HT-29 (cell line): ENCODE data around the gene IL1RAPL2. TPM values are rescaled to one million over a fixed set of nuclear protein-coding genes. Genes with fewer than 3 reads are reported as not detected.
"Not testable (repeated sequence)": the region's sequence is repeated elsewhere in the genome, so short reads cannot be mapped to it uniquely, and the experiment has no call there.

Experiments used
- DNase-seq: peaks from one replicate; pipeline ENCODE4 v3.0.0-alpha.2; 2015; ENCODE audit warnings: low spot score
- total RNA-seq: library from RNA; depleted of rRNA; stranded (reverse); fragments of >200 nt; shearing (Covaris generic); gene quantifications from 2 replicates; pipeline ENCODE4 v1.2.3, GENCODE V29; 2014

Gene IL1RAPL2
- total RNA-seq, 1 experiment from 2014 or later = not detected

DNA sequence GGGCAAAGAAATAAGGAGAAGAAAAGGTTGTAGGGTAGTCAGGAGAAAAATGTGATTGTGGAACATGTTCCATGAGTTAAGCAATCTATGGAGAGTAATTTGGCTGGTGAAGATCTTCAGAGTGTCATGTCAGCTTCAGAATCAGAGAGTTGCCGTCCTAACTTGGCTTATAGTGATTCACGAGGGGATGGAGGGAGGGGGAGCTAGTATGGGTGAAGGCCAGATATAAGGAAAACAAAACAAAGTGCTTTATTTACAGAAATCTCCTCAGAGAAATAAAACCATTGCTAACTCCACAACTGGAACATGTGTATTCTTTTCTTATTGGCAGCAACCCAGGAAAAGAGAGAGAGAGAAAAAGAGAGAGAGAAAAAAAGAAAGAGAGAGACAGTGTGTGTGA is 999.9 kb downstream of the IL1RAPL2 start:
- DNase-seq = no peak

GRCh38 chrX:105567082-105567481 is 1001.1 kb downstream of the IL1RAPL2 start:
- no peak for DNase-seq

DNA sequence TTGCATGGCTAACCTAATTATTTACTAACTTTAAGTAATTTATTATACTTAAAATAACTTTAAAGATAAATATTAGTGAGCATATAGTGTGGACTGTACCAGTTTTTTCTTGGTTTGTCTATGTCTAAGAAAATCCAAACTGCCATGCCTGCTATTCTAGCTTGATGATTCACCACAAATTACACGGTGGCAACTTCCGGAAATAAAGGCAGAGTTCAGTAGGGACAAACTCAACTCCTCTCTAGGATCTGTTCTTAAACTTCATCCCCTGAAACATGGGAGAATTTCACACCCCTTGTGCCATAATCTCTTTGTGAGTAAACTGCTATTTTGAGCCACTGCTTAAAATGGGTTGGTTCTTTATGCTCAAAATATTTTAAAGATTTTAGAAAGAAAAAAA is 1042.7 kb downstream of the IL1RAPL2 start:
- no peak for DNase-seq

DNA sequence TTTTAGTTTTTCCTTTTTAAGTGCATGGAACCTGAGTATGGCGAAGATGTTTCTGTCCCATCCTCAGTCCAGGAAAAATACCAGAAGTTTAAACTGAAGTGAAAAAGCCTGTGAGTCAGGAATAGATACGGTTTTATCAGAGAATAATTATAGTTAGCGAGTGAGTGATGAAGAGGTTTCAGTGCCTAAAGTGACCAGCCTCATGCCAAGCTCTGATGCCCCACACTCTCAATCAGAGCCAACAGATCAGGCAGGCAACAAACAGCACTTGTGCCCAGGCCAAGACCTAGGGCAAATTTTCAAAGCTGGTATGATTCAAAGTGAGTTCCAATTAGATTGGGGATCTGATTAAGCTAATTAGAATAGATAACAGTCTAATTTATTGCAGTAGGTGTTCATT is 1043.5 kb downstream of the IL1RAPL2 start:
- no peak for DNase-seq

- no peak for DNase-seq
These were observed 1044.4 kb downstream of the IL1RAPL2 start for GRCh38 chrX:105610411-105610810.

GRCh38 chrX:105618393-105619101 is 1052.5 kb downstream of the IL1RAPL2 start:
- no peak for DNase-seq

DNA sequence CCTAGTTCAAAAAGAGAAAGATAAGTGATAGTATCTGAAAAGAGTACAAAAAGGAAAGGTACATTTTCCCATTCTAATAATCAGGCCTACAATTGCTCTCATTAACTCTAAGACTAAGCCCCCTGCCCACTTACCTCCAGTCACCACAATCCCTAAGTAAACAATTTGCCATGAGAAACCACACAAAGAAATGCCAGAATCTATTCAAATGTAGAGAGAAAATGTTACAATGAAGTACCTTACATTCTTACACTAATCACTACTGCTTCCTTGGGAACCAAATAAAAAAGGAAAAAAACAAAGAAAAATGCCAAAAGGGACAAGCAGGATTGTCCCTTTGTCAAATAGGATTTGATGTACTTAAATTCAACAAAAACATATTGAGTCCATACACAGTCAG is 1068.2 kb downstream of the IL1RAPL2 start:
- no peak for DNase-seq

DNA sequence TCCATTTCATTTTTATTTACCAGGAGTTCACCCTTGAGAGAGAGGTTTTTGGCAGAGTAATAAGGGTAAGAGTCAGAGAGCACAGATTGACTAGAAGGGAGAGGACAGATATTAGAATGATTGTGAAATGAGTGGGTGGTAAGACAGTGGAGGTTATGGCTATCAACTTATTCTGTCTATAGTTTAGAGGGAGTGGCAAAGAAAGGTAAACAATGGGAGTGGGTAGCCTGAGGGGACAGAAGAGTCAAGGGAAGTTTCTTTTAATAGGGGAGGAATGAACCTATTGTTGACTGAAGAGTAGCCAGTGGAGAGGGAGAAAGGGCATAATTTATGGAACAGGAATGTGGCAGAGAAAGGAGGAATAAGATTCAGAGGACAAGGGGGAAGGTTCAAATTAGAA is 1069.8 kb downstream of the IL1RAPL2 start:
- no peak for DNase-seq

GRCh38 chrX:105636667-105637066 is 1070.7 kb downstream of the IL1RAPL2 start:
- DNase-seq = no peak

- DNase-seq = no peak
These were observed 1079.8 kb downstream of the IL1RAPL2 start for GRCh38 chrX:105645667-105646357.

DNA sequence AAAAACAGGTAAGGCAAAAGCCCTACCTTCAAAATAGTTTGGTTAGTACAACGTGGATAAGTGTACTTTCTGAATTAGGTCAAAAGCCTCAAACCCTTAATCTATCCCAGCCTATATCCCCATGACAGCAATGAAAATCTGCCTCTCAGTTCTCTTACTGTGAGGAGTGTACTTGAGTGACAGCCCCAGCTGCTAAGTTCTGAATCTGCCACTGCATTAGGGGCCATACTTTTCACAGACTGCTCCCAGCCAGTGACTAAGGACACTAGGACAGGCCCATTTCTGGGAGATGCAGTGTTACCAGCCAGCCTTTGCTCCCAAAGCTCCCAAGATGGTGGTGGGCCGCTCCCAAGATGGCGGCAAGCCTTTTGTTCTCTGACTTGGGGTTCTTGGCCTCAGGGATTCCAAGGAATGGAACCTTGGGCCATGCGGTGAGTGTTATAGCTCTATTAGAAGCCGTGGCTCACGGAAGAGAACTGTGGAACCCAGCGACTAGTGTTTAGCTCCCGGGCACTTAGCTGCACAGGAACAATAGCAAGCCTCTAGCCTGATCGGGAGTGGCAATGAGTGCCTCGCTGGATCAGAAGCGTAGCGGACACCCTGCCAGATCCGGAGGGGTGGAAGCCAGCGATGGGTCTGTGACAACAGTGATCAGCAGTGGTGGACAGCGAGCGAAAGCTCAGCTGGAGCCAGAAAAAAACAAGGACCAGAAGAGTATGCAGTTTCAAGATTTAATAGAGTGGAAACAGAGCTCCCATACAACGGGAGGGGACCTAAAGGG is 1080.8 kb downstream of the IL1RAPL2 start:
- no peak for DNase-seq

DNA sequence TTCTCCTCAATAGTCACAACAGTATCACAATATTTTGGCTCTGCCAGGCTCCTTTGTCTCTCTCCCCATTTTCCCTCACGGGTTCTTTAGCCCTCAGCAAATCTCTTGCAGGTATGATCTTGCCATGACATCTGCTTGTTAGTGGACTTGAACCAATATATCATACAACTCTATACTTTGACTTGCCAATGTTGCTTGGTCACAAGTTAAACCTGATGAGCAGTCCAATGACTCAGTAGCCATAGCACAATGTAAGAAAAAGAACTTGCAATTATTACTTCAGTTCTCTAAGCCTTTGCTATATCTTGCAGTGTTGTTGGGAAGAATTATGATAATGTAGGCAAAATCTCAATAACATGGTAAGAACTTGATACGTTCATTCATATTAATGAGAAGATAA is 1081.8 kb downstream of the IL1RAPL2 start:
- no peak for DNase-seq

DNA sequence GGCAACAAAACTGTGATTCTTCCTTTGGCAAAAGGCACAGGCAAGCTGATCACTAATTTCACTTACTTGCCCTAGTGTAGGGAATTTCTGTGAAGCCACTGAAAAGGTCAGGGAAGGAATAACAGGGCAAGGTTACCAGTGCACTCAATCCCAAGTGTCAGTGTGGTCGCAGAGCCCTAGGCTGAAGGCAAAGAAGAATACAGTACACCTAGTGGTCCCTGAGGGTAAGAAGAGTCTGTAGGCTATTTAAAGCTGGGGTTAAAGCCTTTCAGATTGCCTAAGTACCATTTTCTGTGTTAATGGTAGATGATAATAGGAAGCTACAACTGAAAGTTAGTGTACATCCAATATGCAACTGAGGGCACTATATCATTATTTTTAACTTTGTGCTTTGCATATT is 1082.7 kb downstream of the IL1RAPL2 start:
- DNase-seq = no peak

- no peak for DNase-seq
These were observed 1084.6 kb downstream of the IL1RAPL2 start for GRCh38 chrX:105650577-105650976.

DNA sequence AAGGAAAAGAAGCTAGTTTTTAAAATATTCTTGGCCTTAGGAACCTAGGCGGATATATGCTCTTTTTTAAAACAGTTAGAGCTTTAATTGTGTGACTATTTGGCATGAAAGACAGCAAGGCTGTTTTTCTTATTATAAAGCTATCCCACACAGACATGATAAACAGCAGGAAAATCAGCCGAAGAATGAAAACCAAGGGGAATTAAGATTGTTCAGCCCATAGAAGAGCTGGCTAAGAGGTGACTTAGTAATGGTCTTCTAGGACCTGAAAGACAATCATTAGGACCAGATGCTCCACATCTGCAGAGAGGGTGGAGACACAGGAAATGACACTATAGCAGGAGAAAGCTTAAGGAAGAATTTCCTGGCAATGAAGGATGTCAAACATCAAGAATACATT is 1085.0 kb downstream of the IL1RAPL2 start:
- no peak for DNase-seq

- no peak for DNase-seq
These were observed 1087.9 kb downstream of the IL1RAPL2 start for GRCh38 chrX:105653891-105654290.

DNA sequence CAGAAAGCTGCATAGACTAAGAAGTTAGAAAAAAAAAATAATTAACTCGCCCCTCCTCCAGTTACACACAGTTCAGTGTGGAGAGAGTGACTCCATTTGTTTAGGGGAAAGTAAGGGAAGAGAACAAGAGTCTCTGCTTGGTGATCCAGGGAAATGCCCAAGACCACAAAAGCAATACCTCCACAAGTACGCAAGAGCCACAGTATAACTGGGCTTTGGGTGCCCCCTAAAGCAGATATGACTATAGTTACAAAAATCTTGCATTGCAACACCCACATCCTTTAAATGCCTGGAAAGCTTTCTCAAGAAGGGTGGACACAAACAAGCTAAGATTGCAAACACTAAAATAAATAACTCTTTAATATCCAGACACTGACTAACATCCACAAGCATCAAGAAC is 1092.1 kb downstream of the IL1RAPL2 start:
- DNase-seq = no peak

DNA sequence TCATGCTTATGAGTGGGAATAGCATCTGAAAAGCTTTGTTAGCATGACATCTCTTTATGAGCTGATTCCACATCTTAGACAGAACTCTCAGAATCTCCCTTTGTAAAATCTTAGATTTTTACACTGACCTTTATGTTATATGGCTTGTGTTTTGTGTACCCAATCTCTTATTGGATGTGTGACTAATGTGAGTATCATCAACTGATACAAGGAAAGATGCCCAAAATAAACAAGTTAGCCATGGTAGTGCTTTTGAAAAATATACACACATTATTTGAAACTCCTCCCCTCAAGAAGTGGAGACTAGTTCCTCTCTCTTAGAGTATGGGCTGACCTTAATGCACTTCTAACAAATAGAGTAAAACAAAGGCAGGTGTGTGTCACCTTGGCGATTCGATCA is 1096.2 kb downstream of the IL1RAPL2 start:
- DNase-seq = no peak

GRCh38 chrX:105664243-105664642 is 1098.2 kb downstream of the IL1RAPL2 start:
- no peak for DNase-seq

GRCh38 chrX:105684288-105684687 is 1118.3 kb downstream of the IL1RAPL2 start:
- DNase-seq = not testable (repeated sequence)

DNA sequence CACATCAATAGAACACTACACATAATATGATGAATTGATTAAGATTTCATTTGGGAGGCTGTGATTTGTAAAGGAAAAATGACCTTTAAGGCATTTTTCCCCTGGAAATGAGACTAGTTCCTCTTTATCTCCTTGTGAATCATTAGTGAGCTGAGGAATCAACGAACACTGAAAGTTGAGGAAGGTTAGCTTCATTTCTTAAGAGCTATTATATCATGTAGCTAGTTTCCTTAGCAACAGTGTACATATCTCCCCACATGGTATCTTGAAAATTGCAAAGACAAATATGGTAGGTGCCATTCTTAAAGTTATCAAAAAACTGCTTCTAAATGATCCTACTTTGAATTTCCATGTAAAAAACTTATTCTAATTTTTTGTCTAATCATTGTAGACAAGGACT is 1128.8 kb downstream of the IL1RAPL2 start:
- no peak for DNase-seq

- no peak for DNase-seq
These were observed 1129.5 kb downstream of the IL1RAPL2 start for GRCh38 chrX:105695451-105695850.

GRCh38 chrX:105696870-105697269 is 1130.9 kb downstream of the IL1RAPL2 start:
- DNase-seq = no peak
